Measurements from ENCODE around the gene GPR137. TPM values are rescaled to one million over a fixed set of nuclear protein-coding genes. Genes with fewer than 3 reads are reported as not detected.

GPR137 gene
- total RNA-seq, 1 experiment from 2014 or later, result 32.4 TPM

- no peaks in the 10 kb centered on the region for H4K20me1 ChIP-seq (ENCODE audit: low read length)
- H3K9me3 ChIP-seq (ENCODE audit: low read length), result no peaks in the 10 kb centered on the region
- peaks cover 8% of the 10 kb centered on the region for H3K4me1 ChIP-seq (ENCODE audit: insufficient read depth, low read length)
- peak; percentile 50; the same call in 1 of the 2 replicates for TF ChIP-seq EZH2phosphoT487 (IDR thresholded peaks at IDR 0.05; ENCODE audit: borderline replicate concordance, low read length)
- TF ChIP-seq EZH2 (IDR thresholded peaks at IDR 0.05; ENCODE audit: low read length, unreplicated experiment), result no peak
- POLR2A ChIA-PET (ENCODE audit: unreplicated experiment), result no interaction called here
- CTCF ChIA-PET, result no interaction called here
- no peak overlapping the region for H2AFZ ChIP-seq (ENCODE audit: low read length)
- no peak overlapping the region for H3K27ac ChIP-seq (ENCODE audit: low read length)
- H3K4me2 ChIP-seq (ENCODE audit: low read length), result peak overlapping the region; percentile 68
- H3K9ac ChIP-seq (ENCODE audit: low read length), result no peak overlapping the region
- intact Hi-C loops (cut with micrococcal nuclease), result no loop called here
- H3K9me2 ChIP-seq (replicated peaks; ENCODE audit: low read length), result no peaks in the 10 kb centered on the region
- peak overlapping the region; percentile 56; the same call in 1 of the 2 replicates for H3K4me3 ChIP-seq (ENCODE audit: low read length)
- no peaks in the 10 kb centered on the region for H3F3A ChIP-seq (ENCODE audit: low read length, unreplicated experiment)
- no peak for DNase-seq
- H3K27me3 ChIP-seq (ENCODE audit: low read length), result peaks cover 20% of the 10 kb centered on the region
- H3K36me3 ChIP-seq (ENCODE audit: low read depth, low read length), result no peaks in the 10 kb centered on the region
- peaks cover 8% of the 10 kb centered on the region; the same call in 1 of the 2 replicates for H3K79me2 ChIP-seq (ENCODE audit: low read length)
- no TSS peak for BruUV-seq (replicated peaks)
- ATAC-seq, result peak; percentile 17
Observed at GRCh38 chr11:64291752-64292459, 6.3 kb downstream of the GPR137 start.

- Histone ChIP-seq H3K27me3 (ENCODE audit: low read length) (peaks cover 20% of the 10 kb centered on the region), H3K27ac (ENCODE audit: low read length) (no peak overlapping the region), H3K9me2 (replicated peaks; ENCODE audit: low read length) (no peaks in the 10 kb centered on the region), H3K4me2 (ENCODE audit: low read length) (no peak overlapping the region), H3K9ac (ENCODE audit: low read length) (no peak overlapping the region), H3K79me2 (ENCODE audit: low read length) (0 out of 2 replicates have a peak, but pooled peaks cover 2% of the 10 kb centered on the region), H3K9me3 (ENCODE audit: low read length) (no peaks in the 10 kb centered on the region), H3K36me3 (ENCODE audit: low read depth, low read length) (no peaks in the 10 kb centered on the region), H3K4me1 (ENCODE audit: insufficient read depth, low read length) (peaks cover 8% of the 10 kb centered on the region), H3K4me3 (ENCODE audit: low read length) (no peak overlapping the region), H2AFZ (ENCODE audit: low read length) (no peak overlapping the region), H3F3A (ENCODE audit: low read length, unreplicated experiment) (no peaks in the 10 kb centered on the region), H4K20me1 (ENCODE audit: low read length) (no peaks in the 10 kb centered on the region)
- ChIA-PET CTCF (no interaction called here), POLR2A (ENCODE audit: unreplicated experiment) (no interaction called here)
- DNase-seq (no peak), ATAC-seq (no peak)
- intact Hi-C loops (cut with micrococcal nuclease), result no loop called here
- BruUV-seq (replicated peaks), result no TSS peak
- no peak for TF ChIP-seq EZH2 (IDR thresholded peaks at IDR 0.05; ENCODE audit: low read length, unreplicated experiment)
- TF ChIP-seq CTCF (conservative IDR thresholded peaks at IDR 0.05; ENCODE audit: low read depth, low read length), result no peak
- TF ChIP-seq EZH2phosphoT487 (IDR thresholded peaks at IDR 0.05; ENCODE audit: borderline replicate concordance, low read length), result no peak
Observed at GRCh38 chr11:64292460-64293254, 7.0 kb downstream of the GPR137 start.

- no peak for TF ChIP-seq CTCF (conservative IDR thresholded peaks at IDR 0.05; ENCODE audit: low read depth, low read length)
- TF ChIP-seq EZH2phosphoT487 (IDR thresholded peaks at IDR 0.05; ENCODE audit: borderline replicate concordance, low read length), result no peak
- TF ChIP-seq EZH2 (IDR thresholded peaks at IDR 0.05; ENCODE audit: low read length, unreplicated experiment), result no peak
- Histone ChIP-seq H3K9me2 (replicated peaks; ENCODE audit: low read length) (no peaks in the 10 kb centered on the region), H3K4me1 (ENCODE audit: insufficient read depth, low read length) (peaks cover 11% of the 10 kb centered on the region), H3K36me3 (ENCODE audit: low read depth, low read length) (no peaks in the 10 kb centered on the region), H3K9me3 (ENCODE audit: low read length) (no peaks in the 10 kb centered on the region), H3K4me2 (ENCODE audit: low read length) (no peak overlapping the region), H3K79me2 (ENCODE audit: low read length) (no peaks in the 10 kb centered on the region), H4K20me1 (ENCODE audit: low read length) (no peaks in the 10 kb centered on the region), H3F3A (ENCODE audit: low read length, unreplicated experiment) (no peaks in the 10 kb centered on the region), H3K27me3 (ENCODE audit: low read length) (peaks cover 29% of the 10 kb centered on the region), H3K27ac (ENCODE audit: low read length) (no peak overlapping the region), H2AFZ (ENCODE audit: low read length) (no peak overlapping the region), H3K9ac (ENCODE audit: low read length) (no peak overlapping the region), H3K4me3 (ENCODE audit: low read length) (no peak overlapping the region)
- ChIA-PET POLR2A (ENCODE audit: unreplicated experiment) (no interaction called here), CTCF (no interaction called here)
- DNase-seq (no peak), ATAC-seq (no peak)
- BruUV-seq (replicated peaks), result no TSS peak
- intact Hi-C loops (cut with micrococcal nuclease), result no loop called here
Observed at GRCh38 chr11:64294774-64295173, 9.1 kb downstream of the GPR137 start.

Data from PC-3 (cell line).